T-helper 2 cell (primary cell): Measurements from ENCODE around the gene MEST.
"Not testable (repeated sequence)": the region's sequence is repeated elsewhere in the genome, so short reads cannot be mapped to it uniquely, and the experiment has no call there.

Experiments
- DNase-seq, 5 experiments: peaks; one replicate each; pipeline versions ENCODE4 v3.0.0 to v3.0.0-alpha.2; 2012 to 2022

Gene MEST

GRCh38 chr7:130527752-130528355, 36.0 kb downstream of the MEST start:
- DNase-seq = not testable (repeated sequence)

- no peak for DNase-seq
Observed at GRCh38 chr7:130529417-130529816, 37.5 kb downstream of the MEST start.

GRCh38 chr7:130537894-130538293, 46.0 kb downstream of the MEST start:
- DNase-seq = not testable (repeated sequence)

- not testable (repeated sequence) for DNase-seq
Observed at GRCh38 chr7:130541287-130541686, 49.4 kb downstream of the MEST start.

GRCh38 chr7:130542297-130542696, 50.4 kb downstream of the MEST start:
- not testable (repeated sequence) for DNase-seq

- no peak for DNase-seq
Observed at GRCh38 chr7:130543487-130544010, 51.7 kb downstream of the MEST start.

GRCh38 chr7:130544356-130544755, 52.5 kb downstream of the MEST start:
- no peak for DNase-seq

GRCh38 chr7:130553398-130554029, 61.6 kb downstream of the MEST start:
- DNase-seq = no peak

- no peak for DNase-seq
Observed at GRCh38 chr7:130554481-130554880, 62.6 kb downstream of the MEST start.
